Amniotic stem cell (primary cell): ENCODE results near the gene RAB30.
A peak's percentile ranks its signal among the peaks of the same experiment; 100 is the strongest.

Source experiments
- DNase-seq: peaks from one replicate; lab custom pipeline; 2025; lab: John Stamatoyannopoulos, UW

RAB30 gene

GRCh38 chr11:83071567-83072349 lies at the start of gene RAB30:
TSS of gene RAB30 (minus strand) at chr11:83071897. CDS start at chr11:82997316, 74,581 bp downstream.
- DNase-seq = peak; percentile 100

GRCh38 chr11:83120327-83120726 lies 48.6 kb upstream of the RAB30 start:
- no peak for DNase-seq

GRCh38 chr11:83119216-83119615 lies 47.5 kb upstream of the RAB30 start:
- DNase-seq = no peak

GRCh38 chr11:83118814-83119213 lies 47.1 kb upstream of the RAB30 start:
- DNase-seq = no peak

- DNase-seq = no peak
Measured at GRCh38 chr11:83116015-83116641, 44.4 kb upstream of the RAB30 start.

GRCh38 chr11:83115551-83115950 lies 43.9 kb upstream of the RAB30 start:
- no peak for DNase-seq

- no peak for DNase-seq
Measured at GRCh38 chr11:83115026-83115425, 43.3 kb upstream of the RAB30 start.

GRCh38 chr11:83112886-83113285 lies 41.2 kb upstream of the RAB30 start:
- DNase-seq = no peak

GRCh38 chr11:83105168-83105567 lies 33.5 kb upstream of the RAB30 start:
- DNase-seq = no peak

GRCh38 chr11:83102834-83103233 lies 31.1 kb upstream of the RAB30 start:
- no peak for DNase-seq

GRCh38 chr11:83097429-83098075 lies 25.9 kb upstream of the RAB30 start:
- no peak for DNase-seq

- DNase-seq = no peak
Measured at GRCh38 chr11:83093634-83094033, 21.9 kb upstream of the RAB30 start.

GRCh38 chr11:83092488-83093384 lies 21.0 kb upstream of the RAB30 start:
- DNase-seq = no peak

- DNase-seq = no peak
Measured at GRCh38 chr11:83088965-83089364, 17.3 kb upstream of the RAB30 start.

- no peak for DNase-seq
Measured at GRCh38 chr11:83087035-83087434, 15.3 kb upstream of the RAB30 start.

GRCh38 chr11:83079820-83080219 lies 8.1 kb upstream of the RAB30 start:
- no peak for DNase-seq

GRCh38 chr11:83078269-83078668 lies 6.6 kb upstream of the RAB30 start:
- DNase-seq = no peak

- no peak for DNase-seq
Measured at GRCh38 chr11:83073884-83074283, 2.2 kb upstream of the RAB30 start.

- no peak for DNase-seq
Measured at GRCh38 chr11:83073258-83073657, 1.6 kb upstream of the RAB30 start.

GRCh38 chr11:83072350-83073242 lies 899 bp upstream of the RAB30 start:
- DNase-seq = no peak
